Ovary (tissue), 9 donors: Measurements from ENCODE around the gene FLOT1. TPM values are rescaled to one million over a fixed set of nuclear protein-coding genes. Genes with fewer than 3 reads are reported as not detected.

Experiments used
- DNase-seq, 5 donors: peaks; one replicate each; pipeline ENCODE4 v3.0.0-alpha.2; 2019 to 2020
- H3K27ac ChIP-seq, 2 donors: fragments of 200-600 bp; one replicate each; pipeline versions ENCODE4 v1.5.1 to v1.8.0; 2019 to 2022
- H3K27me3 ChIP-seq: fragments of 200-600 bp; one replicate; pipeline ENCODE4 v1.8.0; 2022
- H3K36me3 ChIP-seq: fragments of 200-600 bp; sonication (generic); one replicate; pipeline ENCODE4 v1.5.1; 2019
- H3K4me1 ChIP-seq: one replicate; pipeline ENCODE4 v1.8.1; 2013; ENCODE audit warnings: mild to moderate bottlenecking, moderate library complexity; ENCODE audit not compliant: insufficient read depth
- H3K4me3 ChIP-seq: fragments of 200-600 bp; sonication (generic); one replicate; pipeline ENCODE4 v1.5.1; 2017
- H3K9me3 ChIP-seq, 2 donors: fragments of 200-600 bp in 1 of 2; sonication (generic) in 1 of 2; one replicate each; pipeline versions ENCODE4 v1.5.1 to v1.8.1; 2013 to 2019; ENCODE audit warnings: mild to moderate bottlenecking in 1 of 2, moderate library complexity in 1 of 2
- EP300 ChIP-seq: sonication (generic); formaldehyde crosslinking; IDR thresholded peaks from one replicate; pipeline ENCODE4 v1.6.1; 2017; ENCODE audit warnings: antibody characterized with exemption
- POLR2A ChIP-seq: fragments of 450-650 bp; IDR thresholded peaks from one replicate; pipeline ENCODE4 v1.6.1; 2017; ENCODE audit warnings: antibody characterized with exemption, mild to moderate bottlenecking, moderate library complexity
- WGBS, 3 donors: extraction: QIAGEN DNeasy Blood & Tissue Kit in 1 of 3; methylation state at CpG; one replicate each; pipeline versions ENCODE4 v1.1.5 to v1.1.7; 2013 to 2017; 5-methylcytosine and 5-hydroxymethylcytosine counted together
- intact Hi-C, 4 donors: fragments of 100-400 bp; cut with DNase I; formaldehyde crosslinking; loops; one replicate each; pipeline versions ENCODE4 v1.11.0 to v1.15.1; 2022 to 2023
- polyA plus RNA-seq, 2 donors: library from polyadenylated mRNA; stranded (reverse); fragments of 200-250 nt in 1 of 2; fragments of 350-450 nt in 1 of 2; fragmentation: Illumina TruSeq in 1 of 2; extraction: RNeasy Lipid Tissue Mini Kit (QIAGEN cat#74804) in 1 of 2; gene quantifications; one replicate each; pipeline ENCODE4 v1.2.3, GENCODE V29; 2013 to 2014
- total RNA-seq, 7 donors: library from RNA; depleted of rRNA in 2 of 7; stranded (reverse); fragments of >200 nt in 2 of 7; fragmentation: NEBNext Ultra II Directional in 3 of 7; extraction: Animal tissue kit (Norgen Biotek cat#: 25700) in 3 of 7; gene quantifications; one replicate each; pipeline versions ENCODE4 v1.1.0 to v1.2.4, GENCODE V29; 2016 to 2023
- TF ChIP-seq, protein P1 (sequence below), 3 donors: fragments of 450-650 bp in 2 of 3; fragments of 200-600 bp in 1 of 3; IDR thresholded peaks; one replicate each; pipeline versions ENCODE4 v1.5.1 to v1.8.0; 2016 to 2022; ENCODE audit warnings: antibody characterized with exemption in 3 of 3, mild to moderate bottlenecking in 1 of 3
- donor health status: DM: no; HTN: no; CAD: no; lungs with moderate emphysema.
- donor health status: DM: no; HTN: no; CAD: no.
- donor health status: Bipolar disorder and iron deficiency.
- donor health status: DM: yes; HTN: yes; CAD: no.
- donor health status: DM: no; HTN: no; CAD: no.
- donor health status: DM: yes; HTN: yes; CAD: no.

The FLOT1 gene
- total and polyA plus RNA-seq, 9 donors, result 64.1 to 180 (median 124) TPM

DNA sequence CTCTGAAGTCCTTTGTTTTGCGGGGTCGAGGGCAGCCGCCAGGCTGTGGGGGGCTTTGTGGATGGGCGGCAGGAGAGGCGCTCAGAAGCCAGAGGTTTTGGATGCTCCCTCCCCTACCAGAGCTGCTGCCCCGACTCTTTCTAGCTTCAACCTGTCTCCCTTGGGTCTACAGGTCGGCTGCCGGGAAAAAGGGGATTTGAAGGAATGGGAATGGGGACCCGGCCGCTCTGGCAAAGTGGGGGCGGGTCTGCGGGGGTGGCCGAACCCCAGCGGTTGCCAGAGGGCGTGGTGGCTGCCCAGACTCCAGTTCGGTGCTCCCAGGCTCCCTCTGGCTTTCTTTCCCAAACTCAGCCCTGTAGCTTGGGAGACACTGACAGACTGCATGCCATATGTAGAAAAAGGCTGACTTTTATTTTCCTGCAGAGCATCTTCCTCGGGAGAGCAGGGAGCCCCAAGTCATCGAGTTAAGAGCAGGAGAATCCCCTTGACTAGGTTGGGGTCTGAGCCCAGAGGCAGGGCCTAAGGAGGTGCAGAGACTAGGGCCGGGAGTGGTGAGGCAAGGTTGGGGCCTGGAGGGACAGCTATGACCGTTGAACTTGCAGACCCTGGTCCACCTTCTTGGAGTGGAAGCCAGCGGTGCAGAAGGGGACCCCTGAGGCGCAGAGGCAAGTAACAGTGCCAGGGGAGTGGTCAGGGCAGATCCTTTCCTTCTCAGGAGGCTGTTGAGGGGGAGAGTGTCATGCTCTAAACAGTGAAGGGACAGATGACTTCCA, 54.6 kb downstream of the FLOT1 start:
- Histone ChIP-seq H3K4me1 (peaks cover 9% of the 10 kb centered on the region), H3K27ac (peak overlapping the region; percentile 95 to 96), H3K27me3 (no peaks in the 10 kb centered on the region), H3K36me3 (no peaks in the 10 kb centered on the region), H3K4me3 (peak overlapping the region; percentile 54), H3K9me3 (no peaks in the 10 kb centered on the region)
- TF ChIP-seq, protein P1, sequence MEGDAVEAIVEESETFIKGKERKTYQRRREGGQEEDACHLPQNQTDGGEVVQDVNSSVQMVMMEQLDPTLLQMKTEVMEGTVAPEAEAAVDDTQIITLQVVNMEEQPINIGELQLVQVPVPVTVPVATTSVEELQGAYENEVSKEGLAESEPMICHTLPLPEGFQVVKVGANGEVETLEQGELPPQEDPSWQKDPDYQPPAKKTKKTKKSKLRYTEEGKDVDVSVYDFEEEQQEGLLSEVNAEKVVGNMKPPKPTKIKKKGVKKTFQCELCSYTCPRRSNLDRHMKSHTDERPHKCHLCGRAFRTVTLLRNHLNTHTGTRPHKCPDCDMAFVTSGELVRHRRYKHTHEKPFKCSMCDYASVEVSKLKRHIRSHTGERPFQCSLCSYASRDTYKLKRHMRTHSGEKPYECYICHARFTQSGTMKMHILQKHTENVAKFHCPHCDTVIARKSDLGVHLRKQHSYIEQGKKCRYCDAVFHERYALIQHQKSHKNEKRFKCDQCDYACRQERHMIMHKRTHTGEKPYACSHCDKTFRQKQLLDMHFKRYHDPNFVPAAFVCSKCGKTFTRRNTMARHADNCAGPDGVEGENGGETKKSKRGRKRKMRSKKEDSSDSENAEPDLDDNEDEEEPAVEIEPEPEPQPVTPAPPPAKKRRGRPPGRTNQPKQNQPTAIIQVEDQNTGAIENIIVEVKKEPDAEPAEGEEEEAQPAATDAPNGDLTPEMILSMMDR (IDR thresholded peaks at IDR 0.05), result peak in 1 of 3 donors; percentile 20
- no peak for TF ChIP-seq EP300
- TF ChIP-seq POLR2A, result no peak
- peak; percentile 56 to 73 (median 69) for DNase-seq
- WGBS, 3 donors, result 9 to 12% (median 10%) methylated on average over 21 to 22 of the region's 22 CpGs
- intact Hi-C loops, result loop anchor here in 3 of 4 donors (2.0 to 10.0 kb wide), 3 partner anchors 33 to 197 kb away; partner anchors contain the start of genes TUBB (in 3 of the 3), DDR1 (in 2 of the 3), MRPS18B (in 1 of the 3) and PPP1R10 (in 1 of the 3)

DNA sequence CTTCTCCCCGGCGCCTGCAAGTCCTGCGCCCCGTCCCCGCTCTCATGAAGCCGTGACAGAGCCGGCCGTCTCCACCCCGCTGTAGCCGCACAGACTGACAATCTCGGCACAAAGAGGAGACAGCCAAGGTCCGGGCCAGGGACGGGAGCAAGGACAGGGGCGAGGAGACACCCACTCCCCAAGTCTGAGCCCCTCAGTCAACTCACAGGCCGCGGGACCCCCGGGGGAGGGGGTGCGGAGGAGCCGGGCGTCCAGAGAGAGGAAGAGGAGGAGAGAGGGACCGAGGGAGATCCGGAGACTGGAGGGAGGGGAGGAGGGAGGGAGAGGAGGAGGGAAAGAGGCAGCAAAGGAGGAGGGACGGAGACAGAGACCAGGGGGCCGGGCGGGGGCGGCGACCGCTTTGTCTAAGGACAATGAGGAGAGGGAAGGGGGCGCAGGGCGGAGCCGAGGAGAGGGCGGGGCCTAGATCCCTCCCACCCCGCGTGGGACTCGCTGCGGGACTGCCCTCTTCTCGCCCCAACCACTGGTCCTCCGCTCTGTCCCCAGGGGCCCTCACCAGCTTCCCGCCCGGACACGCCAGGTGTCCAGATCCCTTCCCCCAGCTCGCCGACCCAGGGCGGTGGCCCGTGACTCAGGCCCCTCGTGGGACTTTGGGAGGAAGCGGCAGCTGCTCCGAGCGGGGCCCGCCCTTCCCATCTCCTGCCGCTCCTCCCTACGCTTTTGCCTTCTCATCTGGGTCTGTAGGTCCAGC, 55.4 kb downstream of the FLOT1 start:
- Histone ChIP-seq H3K27ac (peak overlapping the region; percentile 95 to 96), H3K27me3 (no peaks in the 10 kb centered on the region), H3K4me1 (peaks cover 10% of the 10 kb centered on the region), H3K4me3 (peak overlapping the region; percentile 54), H3K9me3 (no peaks in the 10 kb centered on the region), H3K36me3 (no peaks in the 10 kb centered on the region)
- intact Hi-C loops, result loop anchor here in 3 of 4 donors (2.0 to 10.0 kb wide), 3 partner anchors 34 to 198 kb away; partner anchors contain the start of genes TUBB (in 3 of the 3), DDR1 (in 2 of the 3), MRPS18B (in 1 of the 3) and PPP1R10 (in 1 of the 3)
- TF ChIP-seq EP300, result peak; percentile 35
- TF ChIP-seq, protein P1 (IDR thresholded peaks at IDR 0.05), result no peak
- TF ChIP-seq POLR2A, result peak; percentile 64
- DNase-seq, result peak; percentile 91 to 93 (median 93)
- 0% methylated on average over 45 to 52 of the region's 52 CpGs for WGBS, 3 donors

DNA sequence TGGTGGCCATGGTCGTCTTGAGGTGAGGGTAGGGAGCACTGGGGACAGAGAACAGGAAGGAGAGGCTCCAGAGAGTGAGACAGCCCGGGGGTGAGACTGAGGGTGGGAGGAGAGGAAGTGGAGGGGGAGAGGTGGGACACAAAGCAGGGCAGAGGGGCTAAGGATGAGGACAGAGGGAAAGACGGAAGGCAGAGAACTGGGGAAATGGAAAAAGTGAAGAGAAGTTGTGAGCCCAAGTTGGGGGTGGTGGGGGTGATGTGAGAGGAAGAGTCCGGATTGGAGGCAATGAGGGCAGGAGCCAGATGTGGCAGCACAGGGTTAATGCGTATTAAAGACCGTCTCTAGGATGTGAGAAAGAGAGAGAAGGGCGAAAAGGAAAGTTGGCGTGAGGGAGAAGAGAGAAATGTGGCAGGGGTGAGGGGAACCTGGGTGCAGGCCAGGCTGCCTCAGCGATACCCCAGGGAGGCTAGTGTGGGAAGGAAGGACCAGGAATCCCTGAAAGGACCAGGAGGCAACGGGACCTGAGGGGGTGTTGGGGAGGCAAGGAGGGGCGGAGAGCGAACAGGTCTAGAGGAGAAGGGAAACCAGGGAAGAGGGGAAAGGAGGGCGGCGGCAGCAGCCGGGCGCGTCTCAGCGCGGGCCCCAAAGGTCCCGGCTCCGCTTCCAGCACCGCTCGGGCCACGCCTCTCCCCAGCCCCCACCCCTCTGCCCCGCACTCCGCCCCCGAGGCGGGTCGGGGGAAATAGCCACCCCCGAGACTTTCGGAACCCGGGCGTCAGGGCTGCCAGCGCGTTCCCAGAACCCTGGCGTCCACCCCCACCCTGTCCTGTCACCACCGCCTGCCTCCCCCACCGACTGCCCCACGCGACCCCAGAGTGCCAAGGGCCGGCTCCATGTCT, 56.2 kb downstream of the FLOT1 start, which contains the start of gene PPP1R18:
Gene PPP1R18 (minus strand): TSS at position 637 of the 899 bp plus-strand sequence. CDS start 627 bp downstream, at position 10.
- peak; percentile 17 for TF ChIP-seq POLR2A
- no peak for TF ChIP-seq EP300
- TF ChIP-seq, protein P1 (IDR thresholded peaks at IDR 0.05), result no peak
- Histone ChIP-seq H3K9me3 (no peaks in the 10 kb centered on the region), H3K4me3 (peak within 1 kb of the TSS; percentile 54), H3K27me3 (no peaks in the 10 kb centered on the region), H3K27ac (peak within 1 kb of the TSS; percentile 95 to 96), H3K36me3 (no peaks in the 10 kb centered on the region), H3K4me1 (peaks cover 11% of the 10 kb centered on the region)
- DNase-seq, result peak; percentile 82 to 87 (median 82)
- intact Hi-C loops, result loop anchor here in 3 of 4 donors (2.0 to 10.0 kb wide), 3 partner anchors 35 to 199 kb away; partner anchors contain the start of genes TUBB (in 3 of the 3), DDR1 (in 2 of the 3), MRPS18B (in 1 of the 3) and PPP1R10 (in 1 of the 3)
- 1 to 2% (median 2%) methylated on average over 39 to 41 of the region's 41 CpGs for WGBS, 3 donors
